CD4-positive, alpha-beta T cell (primary cell): ENCODE data around the gene INPP5A. TPM values are rescaled to one million over a fixed set of nuclear protein-coding genes. Genes with fewer than 3 reads are reported as not detected.
"Not testable (repeated sequence)": the region's sequence is repeated elsewhere in the genome, so short reads cannot be mapped to it uniquely, and the experiment has no call there.

Experiments used
- ATAC-seq: fragments of 200-7000 bp; cut with Tn5 transposase; one replicate; pipeline ENCODE4 v1.10.0; 2022; ENCODE audit warnings: mild to moderate bottlenecking; ENCODE audit not compliant: poor library complexity
- CTCF ChIA-PET: fragments of 350-600 bp; sonication (Branson Sonifier 250); formaldehyde crosslinking; loops from one replicate; lab custom pipeline; 2021; ENCODE audit warnings: antibody characterized with exemption, inconsistent platforms; lab: Charles Lee
- POLR2A ChIA-PET: fragments of 350-600 bp; sonication (Branson Sonifier 250); formaldehyde crosslinking; loops from one replicate; lab custom pipeline; 2021; ENCODE audit warnings: antibody characterized with exemption, inconsistent platforms; lab: Charles Lee
- DNase-seq, 14 experiments: peaks; one replicate each; pipeline ENCODE4 v3.0.0-alpha.2; 2013 to 2020; ENCODE audit warnings: mixed read lengths in 2 of 14
- H3K27ac ChIP-seq, 2 donors: one replicate each; pipeline versions ENCODE4 v1.5.1 to v1.7.0; 2013; ENCODE audit warnings: low read length in 2 of 2, low read depth in 1 of 2, mild to moderate bottlenecking in 1 of 2
- H3K27me3 ChIP-seq, 2 experiments: 1 replicate in 1 of 2; 2 replicates in 1 of 2; pipeline versions ENCODE4 v1.6.1 to v1.7.0; 2013; ENCODE audit warnings: low read length in 2 of 2, control low read depth in 1 of 2, mild to moderate bottlenecking in 1 of 2, moderate library complexity in 1 of 2; ENCODE audit not compliant: insufficient read depth in 2 of 2, control insufficient read depth in 1 of 2
- H3K36me3 ChIP-seq: one replicate; pipeline ENCODE4 v1.6.1; 2013; ENCODE audit warnings: low read length, control low read depth; ENCODE audit not compliant: insufficient read depth
- H3K4me1 ChIP-seq: one replicate; pipeline ENCODE4 v1.6.1; 2013; ENCODE audit warnings: low read length, control low read depth; ENCODE audit not compliant: insufficient read depth
- H3K4me3 ChIP-seq: one replicate; pipeline ENCODE4 v1.5.1; 2013; ENCODE audit warnings: mild to moderate bottlenecking, low read length, moderate library complexity
- H3K9me3 ChIP-seq, 2 experiments: 1 replicate in 1 of 2; 2 replicates in 1 of 2; pipeline versions ENCODE4 v1.6.1 to v1.7.0; 2013; ENCODE audit warnings: low read length in 2 of 2, mild to moderate bottlenecking in 2 of 2, control low read depth in 1 of 2, moderate library complexity in 1 of 2; ENCODE audit not compliant: control insufficient read depth in 1 of 2, insufficient read depth in 1 of 2
- H3K27ac Mint-ChIP-seq: one replicate; pipeline ENCODE4 v1.8.0; 2020; ENCODE audit warnings: mixed read lengths
- H3K27me3 Mint-ChIP-seq: one replicate; pipeline ENCODE4 v1.8.0; 2021; ENCODE audit warnings: mixed read lengths
- H3K36me3 Mint-ChIP-seq: one replicate; pipeline ENCODE4 v1.8.0; 2021; ENCODE audit warnings: low read depth, mixed read lengths
- H3K4me1 Mint-ChIP-seq: one replicate; pipeline ENCODE4 v1.8.0; 2021; ENCODE audit warnings: low read depth, mixed read lengths
- H3K4me3 Mint-ChIP-seq: one replicate; pipeline ENCODE4 v1.8.0; 2020; ENCODE audit warnings: mild to moderate bottlenecking, mixed read lengths
- H3K9me3 Mint-ChIP-seq: one replicate; pipeline ENCODE4 v1.8.0; 2020; ENCODE audit warnings: mixed read lengths
- intact Hi-C, 2 experiments: fragments of 100-400 bp; cut with DNase I in 1 of 2; cut with micrococcal nuclease in 1 of 2; formaldehyde crosslinking; loops; one replicate each; pipeline versions ENCODE4 v1.15.1 to v1.9.0; 2023 to 2025; cut with DNase I, micrococcal nuclease
- total RNA-seq, 174 experiments: library from RNA in 2 of 174; stranded (reverse) in 2 of 174; gene quantifications; one replicate each; pipeline ENCODE4 v1.2.3 and lab custom pipeline; 2021 to 2026
- TF ChIP-seq, protein P1 (sequence below): fragments of 200-600 bp; IDR thresholded peaks from one replicate; pipeline ENCODE4 v1.8.0; 2022; ENCODE audit warnings: antibody characterized with exemption, mild to moderate bottlenecking

INPP5A gene
- total RNA-seq, 2 experiments from 2014 or later, result 22.0 to 24.8 TPM

DNA sequence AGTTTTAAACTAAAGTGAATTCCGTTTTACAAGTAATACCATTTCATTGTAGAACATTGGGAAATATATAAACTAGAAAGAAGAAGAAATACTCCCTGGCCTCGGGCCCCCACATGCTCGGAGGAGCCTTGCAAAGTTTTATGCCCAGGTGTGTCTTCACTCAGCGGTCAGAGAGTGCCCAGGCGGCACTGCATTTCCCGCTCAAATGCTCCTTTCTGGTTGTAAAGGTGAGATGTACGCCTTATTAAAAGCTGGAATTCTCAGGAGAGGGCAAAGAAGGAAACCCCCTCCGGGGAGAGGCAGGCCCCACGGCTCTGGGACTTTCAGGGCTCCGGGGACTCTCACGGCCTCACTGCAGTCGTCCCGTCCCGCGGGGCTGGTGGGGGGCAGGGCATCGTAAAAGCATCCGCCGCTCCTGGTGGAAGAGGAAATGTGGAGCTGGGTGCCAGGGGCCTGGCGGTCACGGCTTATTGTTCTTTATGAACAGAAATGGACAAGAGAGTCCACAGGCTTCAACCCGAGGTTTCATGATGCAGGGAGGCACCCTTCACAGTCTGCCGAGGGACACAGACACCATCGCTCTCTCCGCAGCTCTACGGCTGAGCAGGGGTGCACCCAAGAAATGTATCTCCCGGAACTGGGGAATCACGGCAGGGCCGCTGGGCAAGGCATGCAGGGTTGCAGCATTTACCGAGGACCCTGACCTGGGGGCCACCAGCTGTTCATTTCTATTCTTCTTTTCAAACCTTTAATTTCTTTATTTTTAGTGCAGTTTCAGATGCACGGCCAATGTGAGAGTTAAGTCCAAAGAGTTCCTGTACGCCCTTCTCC lies 47.7 kb upstream of the INPP5A start:
- H3K36me3 Mint-ChIP-seq, result no peaks in the 10 kb centered on the region
- no peak overlapping the region for H3K4me3 ChIP-seq
- no peak overlapping the region for H3K4me3 Mint-ChIP-seq

DNA sequence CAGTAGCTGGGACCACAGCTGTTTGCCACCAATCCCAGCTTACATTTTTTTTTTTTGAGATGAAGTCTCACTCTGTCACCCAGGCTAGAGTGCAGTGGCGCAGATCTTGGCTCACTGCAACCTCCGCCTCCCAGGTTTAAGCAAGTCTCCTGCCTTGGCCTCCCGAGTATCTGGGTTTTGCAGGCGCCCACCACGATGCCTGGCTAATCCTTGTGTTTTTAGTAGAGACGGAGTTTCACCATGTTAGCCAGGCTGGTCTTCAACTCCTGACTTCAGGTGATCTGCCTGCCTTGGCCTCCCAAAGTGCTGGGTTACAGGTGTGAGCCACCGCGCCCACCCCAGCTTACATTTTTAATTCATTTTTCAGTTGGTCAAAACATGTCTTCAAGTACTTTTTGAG lies 46.1 kb upstream of the INPP5A start:
- CTCF ChIA-PET, POLR2A ChIA-PET, H3K36me3 ChIP-seq, DNase-seq, H3K27me3 ChIP-seq, ATAC-seq, H3K27me3 Mint-ChIP-seq, H3K4me3 ChIP-seq, intact Hi-C loops, H3K4me1 Mint-ChIP-seq, H3K4me1 ChIP-seq, H3K27ac ChIP-seq, H3K4me3 Mint-ChIP-seq, H3K36me3 Mint-ChIP-seq, H3K9me3 Mint-ChIP-seq, H3K27ac Mint-ChIP-seq: not testable (repeated sequence)
- H3K9me3 ChIP-seq, result peaks cover 0 to 30% of the 10 kb centered on the region in 2 experiments

More for the DNA sequence above, 47.7 kb upstream of the INPP5A start:
- no peak overlapping the region for H3K27ac Mint-ChIP-seq
- TF ChIP-seq, protein P1, sequence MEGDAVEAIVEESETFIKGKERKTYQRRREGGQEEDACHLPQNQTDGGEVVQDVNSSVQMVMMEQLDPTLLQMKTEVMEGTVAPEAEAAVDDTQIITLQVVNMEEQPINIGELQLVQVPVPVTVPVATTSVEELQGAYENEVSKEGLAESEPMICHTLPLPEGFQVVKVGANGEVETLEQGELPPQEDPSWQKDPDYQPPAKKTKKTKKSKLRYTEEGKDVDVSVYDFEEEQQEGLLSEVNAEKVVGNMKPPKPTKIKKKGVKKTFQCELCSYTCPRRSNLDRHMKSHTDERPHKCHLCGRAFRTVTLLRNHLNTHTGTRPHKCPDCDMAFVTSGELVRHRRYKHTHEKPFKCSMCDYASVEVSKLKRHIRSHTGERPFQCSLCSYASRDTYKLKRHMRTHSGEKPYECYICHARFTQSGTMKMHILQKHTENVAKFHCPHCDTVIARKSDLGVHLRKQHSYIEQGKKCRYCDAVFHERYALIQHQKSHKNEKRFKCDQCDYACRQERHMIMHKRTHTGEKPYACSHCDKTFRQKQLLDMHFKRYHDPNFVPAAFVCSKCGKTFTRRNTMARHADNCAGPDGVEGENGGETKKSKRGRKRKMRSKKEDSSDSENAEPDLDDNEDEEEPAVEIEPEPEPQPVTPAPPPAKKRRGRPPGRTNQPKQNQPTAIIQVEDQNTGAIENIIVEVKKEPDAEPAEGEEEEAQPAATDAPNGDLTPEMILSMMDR, result no peak
- H3K4me1 Mint-ChIP-seq, result no peaks in the 10 kb centered on the region
- no peak overlapping the region for H3K27ac ChIP-seq
- peaks cover 0 to 30% of the 10 kb centered on the region in 2 experiments for H3K9me3 ChIP-seq
- H3K9me3 Mint-ChIP-seq, result no peaks in the 10 kb centered on the region
- no peaks in the 10 kb centered on the region for H3K27me3 Mint-ChIP-seq
- no peaks in the 10 kb centered on the region for H3K4me1 ChIP-seq
- POLR2A ChIA-PET, result no interaction called here
- H3K36me3 ChIP-seq, result no peaks in the 10 kb centered on the region
- H3K27me3 ChIP-seq, result no peaks in the 10 kb centered on the region
- intact Hi-C loops, result no loop called here
- CTCF ChIA-PET, result no interaction called here
- no peak for ATAC-seq
- no peak for DNase-seq

DNA sequence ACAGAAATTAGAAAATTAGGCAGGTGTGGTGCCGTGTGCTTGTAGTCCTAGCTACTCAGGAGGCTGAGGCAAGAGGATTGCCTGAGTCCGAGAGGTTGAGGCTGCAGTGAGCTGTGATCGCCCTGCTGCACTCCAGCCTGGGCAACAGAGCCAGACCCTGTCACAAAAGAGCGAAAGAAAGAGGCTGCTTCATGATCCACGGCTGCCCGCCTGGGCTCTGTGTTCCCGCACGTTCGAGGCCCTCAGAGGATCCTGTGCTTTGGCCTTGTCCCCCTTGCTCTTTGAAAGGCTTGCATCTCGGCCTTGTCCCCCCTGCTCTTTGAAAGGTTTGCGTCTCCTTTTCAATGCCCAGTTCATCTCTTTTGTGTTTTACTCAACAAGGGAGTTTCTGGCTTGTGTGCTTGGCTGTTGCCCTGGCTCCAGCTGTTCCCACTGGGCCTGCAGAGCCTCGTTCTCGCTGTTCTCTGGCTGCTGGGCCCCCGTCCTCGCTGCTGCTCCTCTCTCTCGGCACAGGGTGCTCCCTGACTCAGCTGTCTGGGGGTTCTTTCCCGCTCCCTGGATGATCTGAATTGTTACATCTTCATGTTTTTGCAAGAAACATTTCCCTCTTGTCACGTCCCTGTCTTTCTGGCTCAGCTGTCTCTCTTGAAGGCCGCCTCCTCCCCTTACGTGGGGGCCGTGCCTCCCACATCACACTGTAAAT lies 45.1 kb upstream of the INPP5A start:
- Mint-ChIP-seq H3K27me3 (no peaks in the 10 kb centered on the region), H3K4me3 (no peak overlapping the region), H3K36me3 (no peaks in the 10 kb centered on the region), H3K4me1 (no peaks in the 10 kb centered on the region), H3K27ac (no peak overlapping the region), H3K9me3 (no peaks in the 10 kb centered on the region)
- intact Hi-C loops, result no loop called here
- no peak for DNase-seq
- ChIA-PET POLR2A (no interaction called here), CTCF (no interaction called here)
- Histone ChIP-seq H3K27me3 (peaks cover 0 to under 1% of the 10 kb centered on the region in 2 experiments), H3K36me3 (no peaks in the 10 kb centered on the region), H3K4me1 (no peaks in the 10 kb centered on the region), H3K9me3 (peaks cover 0 to 30% of the 10 kb centered on the region in 2 experiments), H3K27ac (no peak overlapping the region), H3K4me3 (no peak overlapping the region)
- ATAC-seq, result no peak
- TF ChIP-seq, protein P1, result no peak
